Muscle of arm (tissue), 12 donors: ENCODE data around the gene CNR2. TPM values are rescaled to one million over a fixed set of nuclear protein-coding genes. Genes with fewer than 3 reads are reported as not detected.
"Not testable (repeated sequence)": the region's sequence is repeated elsewhere in the genome, so short reads cannot be mapped to it uniquely, and the experiment has no call there.

Experiments
- DNase-seq: peaks from one replicate; pipeline ENCODE4 v3.0.0-alpha.2; 2013
- polyA plus RNA-seq, 12 donors: library from polyadenylated mRNA; unstranded; fragments of 120-200 nt; gene quantifications; one replicate each; pipeline ENCODE4 v1.2.1, GENCODE V29; 2013; ENCODE audit not compliant: insufficient read length in 12 of 12

CNR2 gene
- polyA plus RNA-seq, 12 donors, result 0.03 to 0.47 (median 0.08) TPM; not detected in 3

DNA sequence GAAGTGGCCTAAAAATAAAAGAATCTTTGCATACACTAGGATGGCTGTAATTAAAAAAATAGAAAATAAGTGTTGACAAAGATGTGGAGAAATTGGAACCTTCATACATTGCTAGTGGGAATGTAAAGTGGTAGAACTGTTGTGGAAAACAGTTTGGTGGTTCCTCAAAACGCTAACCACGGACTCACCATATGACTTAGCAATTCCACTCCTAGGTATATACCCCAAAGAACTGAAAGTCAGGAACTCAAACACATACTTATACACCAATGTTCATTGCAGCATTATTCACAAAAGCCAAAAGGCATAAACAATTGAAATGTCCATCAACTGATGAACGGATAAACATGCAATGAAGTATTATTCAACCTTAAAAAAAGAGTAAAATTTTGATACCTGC lies 77.1 kb downstream of the CNR2 start:
- no peak for DNase-seq

DNA sequence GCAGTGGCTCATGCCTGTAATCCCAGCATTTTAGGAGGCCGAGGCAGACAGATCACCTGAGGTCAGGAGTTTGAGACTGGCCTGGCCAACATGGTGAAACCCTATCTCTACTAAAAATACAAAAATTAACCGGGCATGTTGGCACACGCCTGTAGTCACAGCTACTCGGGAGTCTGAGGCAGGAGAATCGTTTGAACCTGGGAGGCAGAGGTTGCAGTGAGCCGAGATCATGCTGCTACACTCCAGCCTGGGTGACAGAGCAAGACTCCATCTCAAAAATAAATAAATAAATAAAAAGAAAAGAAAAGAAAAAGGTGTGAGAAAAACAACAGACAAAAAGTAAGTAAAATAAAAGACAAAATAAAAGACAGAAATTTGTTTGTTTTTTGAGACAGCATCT lies 79.0 kb downstream of the CNR2 start:
- DNase-seq, result not testable (repeated sequence)

DNA sequence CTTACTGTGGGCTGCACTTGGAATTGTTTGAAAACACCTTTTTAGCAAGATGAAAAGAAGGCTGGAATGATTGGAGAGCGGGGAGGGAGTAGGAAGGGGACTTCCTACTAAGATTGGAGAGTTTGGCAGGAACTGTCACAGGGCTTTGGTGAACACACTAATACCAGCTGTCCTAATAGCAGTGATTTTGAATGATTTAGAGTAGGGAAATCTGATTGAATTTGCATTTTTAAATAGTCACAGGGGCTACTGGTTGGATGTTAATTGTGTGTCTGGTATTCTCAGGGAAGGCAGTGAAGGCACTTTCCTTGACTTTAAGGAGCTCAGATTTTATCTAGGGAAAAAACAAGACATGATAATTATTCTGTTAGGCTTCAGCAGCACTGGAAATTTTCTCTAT lies 85.4 kb downstream of the CNR2 start:
- DNase-seq, result no peak

DNA sequence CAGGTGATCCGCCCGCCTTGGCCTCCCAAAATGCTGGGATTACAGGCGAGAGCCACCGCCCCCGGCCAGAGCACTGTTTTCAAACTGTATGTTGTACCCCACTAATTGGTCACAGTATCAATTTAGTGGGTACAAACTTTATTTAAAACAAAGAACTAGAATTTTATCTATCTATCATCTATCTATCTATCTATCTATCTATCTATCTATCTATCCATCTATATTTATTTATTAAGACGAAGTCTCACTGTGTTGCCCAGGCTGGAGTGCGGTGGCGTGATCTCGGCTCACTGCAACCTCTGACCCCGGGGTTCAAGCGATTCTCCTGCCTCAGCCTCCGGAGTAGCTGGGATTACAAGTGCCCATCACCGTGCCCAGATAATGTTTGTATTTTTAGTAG lies 86.6 kb downstream of the CNR2 start:
- not testable (repeated sequence) for DNase-seq

DNA sequence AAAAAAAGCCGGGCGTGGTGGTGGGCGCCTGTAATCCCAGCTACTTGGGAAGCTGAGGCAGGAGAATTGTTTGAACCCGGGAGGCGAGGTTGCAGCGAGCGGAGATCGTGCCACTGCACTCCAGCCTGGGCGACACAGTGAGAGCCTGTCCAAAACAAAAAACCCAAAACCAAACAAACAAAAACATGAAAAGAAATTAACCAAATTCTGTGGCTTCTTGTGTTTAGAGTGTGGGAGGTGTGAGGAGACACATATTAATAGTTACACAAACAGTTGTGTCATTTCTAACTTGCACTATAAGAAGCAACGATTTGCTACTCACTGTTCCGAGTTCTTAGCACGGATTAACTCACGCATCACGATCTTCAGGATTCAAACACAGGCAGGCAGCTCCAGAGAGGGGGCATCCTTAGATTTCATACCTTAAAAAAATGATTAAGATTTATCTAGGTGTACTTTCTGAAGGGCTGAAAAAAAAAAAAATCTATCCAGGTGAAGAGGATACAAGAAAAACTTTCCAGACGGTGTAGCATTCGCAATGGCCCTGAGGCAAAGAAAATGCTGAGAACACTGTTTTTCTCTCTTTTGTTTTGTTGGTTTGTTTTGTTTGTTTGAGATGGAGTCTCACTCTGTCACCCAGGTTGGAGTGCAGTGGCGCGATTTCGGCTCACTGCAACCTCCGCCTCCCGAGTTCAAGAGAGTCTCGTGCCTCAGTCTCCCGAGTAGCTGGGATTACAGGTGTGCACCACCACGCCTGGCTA lies 87.2 kb downstream of the CNR2 start:
- DNase-seq, result no peak

DNA sequence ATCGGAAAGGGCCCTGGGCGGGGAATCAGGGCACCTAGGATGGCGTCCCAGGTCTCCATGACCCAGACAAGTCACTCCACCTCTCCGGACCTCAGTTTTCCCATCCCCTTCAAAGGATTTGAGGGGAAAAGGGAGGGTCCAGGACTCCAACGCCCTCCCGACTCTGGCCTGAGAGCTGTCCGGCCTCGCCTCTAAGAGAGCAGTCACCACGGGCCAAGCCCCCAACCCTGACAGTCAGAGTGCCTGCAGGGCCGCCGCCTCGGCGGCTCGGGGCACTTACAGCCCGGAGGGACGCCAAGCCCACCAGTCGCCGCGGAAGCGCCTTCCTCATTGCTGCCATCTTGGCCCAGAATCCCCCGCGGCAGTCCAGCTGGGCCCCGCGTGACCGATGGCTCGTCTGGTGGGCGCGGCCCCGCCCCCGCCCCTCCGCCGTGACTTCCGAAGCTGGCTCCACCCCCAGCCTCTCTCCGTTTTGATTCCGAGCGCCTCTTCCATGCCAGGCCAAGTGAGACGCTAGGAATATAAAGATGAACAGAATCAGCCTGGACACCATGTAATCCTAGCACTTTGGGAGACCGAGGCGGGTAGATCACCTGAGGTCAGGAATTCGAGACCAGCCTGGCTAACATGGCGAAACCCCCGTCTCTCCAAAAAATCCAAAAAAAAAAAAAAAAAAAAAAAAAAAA lies 87.9 kb downstream of the CNR2 start, which contains the start of gene HMGCL:
TSS of gene HMGCL (minus strand) at position 354 of the 686 bp plus-strand sequence. CDS start at position 340, 14 bp downstream.
- DNase-seq, result peak; percentile 93

DNA sequence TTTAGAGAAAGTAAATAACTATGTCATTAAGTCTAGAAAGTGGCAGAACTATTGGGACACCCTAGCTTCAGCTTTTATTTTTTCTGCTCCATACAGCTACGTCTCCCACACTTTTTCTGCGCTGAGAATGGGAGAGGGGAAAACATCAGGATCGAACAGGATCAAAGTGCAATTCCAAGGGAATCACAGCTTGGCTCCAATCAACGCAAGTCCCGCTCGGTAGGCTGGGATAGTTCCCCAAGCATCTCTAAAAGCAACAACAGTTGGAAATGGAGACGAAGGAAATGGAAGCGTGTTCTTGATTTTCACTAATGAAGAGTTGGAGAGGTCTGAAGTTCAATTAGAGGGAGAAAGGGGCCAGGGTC lies 88.5 kb downstream of the CNR2 start:
- no peak for DNase-seq

DNA sequence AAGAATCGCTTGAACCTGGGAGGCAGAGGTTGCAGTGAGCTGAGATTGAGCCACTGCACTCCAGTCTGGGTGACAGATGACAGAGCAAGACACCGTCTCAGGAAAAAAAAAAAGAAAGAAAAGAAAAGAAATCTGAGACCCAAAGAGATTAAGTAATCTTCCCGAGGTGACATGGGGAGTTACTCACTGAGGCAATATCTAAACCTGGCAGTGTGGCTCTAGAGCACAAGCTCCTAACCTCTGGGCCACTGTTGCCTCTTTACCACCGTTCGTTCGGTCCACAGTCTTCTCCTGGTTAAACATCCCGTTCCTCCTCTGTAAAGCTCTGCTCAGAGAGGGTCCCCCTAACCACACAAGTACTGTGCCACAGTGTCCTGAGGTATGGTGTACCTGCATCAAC lies 89.4 kb downstream of the CNR2 start:
- no peak for DNase-seq

Other genes with a start within 250 kb of the CNR2 start
- 1,000 to 10,000 TPM in 11 of 12 donors, not detected in 1; 2,755 to 4,003 (median 2,978) TPM for gene RPL11, start 221.6 kb downstream of the CNR2 start, polyA plus RNA-seq
- 10 to 100 TPM in 11 of 12 donors, not detected in 1; 23.3 to 33.8 (median 30.6) TPM for gene ELOA, start 169.9 kb downstream of the CNR2 start, polyA plus RNA-seq
- 10 to 100 TPM in 11 of 12 donors, not detected in 1; 32.9 to 54.7 (median 40.8) TPM for gene PITHD1, start 134.9 kb downstream of the CNR2 start, polyA plus RNA-seq
- 10 to 100 TPM in 11 of 12 donors, not detected in 1; 24.0 to 61.1 (median 28.7) TPM for gene LYPLA2, start 122.2 kb downstream of the CNR2 start, polyA plus RNA-seq
- 10 to 100 TPM in 11 of 12 donors, not detected in 1; 12.9 to 69.3 (median 19.7) TPM for gene GALE, start 112.6 kb downstream of the CNR2 start, polyA plus RNA-seq
- gene HMGCL, start 87.9 kb downstream of the CNR2 start, polyA plus RNA-seq, result 10 to 100 TPM in 11 of 12 donors, not detected in 1; 13.2 to 28.0 (median 22.5) TPM
- 10 to 100 TPM in 11 of 12 donors, not detected in 1; 11.4 to 21.9 (median 15.5) TPM for gene FUCA1, start 45.1 kb downstream of the CNR2 start, polyA plus RNA-seq
- 100 to 1,000 TPM in 11 of 12 donors, not detected in 1; 100 to 180 (median 108) TPM for gene PNRC2, start 46.5 kb upstream of the CNR2 start, polyA plus RNA-seq
- 100 to 1,000 TPM in 10 of 12 donors, 10 to 100 TPM in 1, not detected in 1; 83.8 to 188 (median 133) TPM for gene SRSF10, start 67.0 kb upstream of the CNR2 start, polyA plus RNA-seq
- 100 to 1,000 TPM; 135 to 506 (median 342) TPM for gene MYOM3, start 198.8 kb upstream of the CNR2 start, polyA plus RNA-seq
- 1 to 10 TPM in 4 of 12 donors, under 1 TPM in 5, not detected in 3; 0.05 to 8.7 (median 0.17) TPM for gene IL22RA1, start 229.8 kb upstream of the CNR2 start, polyA plus RNA-seq